Endodermal cell (in vitro differentiated cells): Measurements from ENCODE around the gene COX6A2. TPM values are rescaled to one million over a fixed set of nuclear protein-coding genes. Genes with fewer than 3 reads are reported as not detected.

Experiments
- DNase-seq: peaks from one replicate; pipeline ENCODE4 v3.0.0-alpha.2; 2017
- H3K27ac ChIP-seq: 2 replicates; pipeline ENCODE4 v1.5.1; 2013; ENCODE audit warnings: mild to moderate bottlenecking, low read depth, low read length, moderate library complexity
- H3K27me3 ChIP-seq: 2 replicates; pipeline ENCODE4 v1.6.1; 2013; ENCODE audit warnings: mild to moderate bottlenecking, low read length, moderate library complexity; ENCODE audit not compliant: insufficient read depth, control insufficient read depth, poor library complexity, severe bottlenecking
- H3K36me3 ChIP-seq: 2 replicates; pipeline ENCODE4 v1.7.0; 2013; ENCODE audit warnings: mild to moderate bottlenecking, low read length, moderate library complexity; ENCODE audit not compliant: control insufficient read depth, insufficient read depth
- H3K4me1 ChIP-seq: one replicate; pipeline ENCODE4 v1.7.0; 2013; ENCODE audit warnings: low read length; ENCODE audit not compliant: control insufficient read depth, insufficient read depth
- H3K4me3 ChIP-seq: 2 replicates; pipeline ENCODE4 v1.5.1; 2013; ENCODE audit warnings: mild to moderate bottlenecking, low read length, moderate library complexity
- H3K9ac ChIP-seq: 2 replicates; pipeline ENCODE4 v1.6.1; 2013; ENCODE audit warnings: mild to moderate bottlenecking, low read length, moderate library complexity; ENCODE audit not compliant: poor library complexity, severe bottlenecking; ENCODE audit errors: extremely low read depth
- H3K9me3 ChIP-seq: 2 replicates; pipeline ENCODE4 v1.6.1; 2013; ENCODE audit warnings: mild to moderate bottlenecking, low read length, moderate library complexity; ENCODE audit not compliant: control insufficient read depth
- H3K27ac Mint-ChIP-seq: 2 replicates; pipeline ENCODE4 v1.8.0; 2020; ENCODE audit warnings: mixed read lengths
- H3K27me3 Mint-ChIP-seq: 2 replicates; pipeline ENCODE4 v1.8.0; 2021; ENCODE audit warnings: mild to moderate bottlenecking, mixed read lengths; ENCODE audit not compliant: insufficient read depth
- H3K36me3 Mint-ChIP-seq: 2 replicates; pipeline ENCODE4 v1.8.0; 2020; ENCODE audit warnings: low read depth, mixed read lengths
- H3K4me1 Mint-ChIP-seq: 2 replicates; pipeline ENCODE4 v1.8.0; 2020; ENCODE audit warnings: mixed read lengths
- H3K4me3 Mint-ChIP-seq: 2 replicates; pipeline ENCODE4 v1.8.0; 2020; ENCODE audit warnings: mild to moderate bottlenecking, moderate library complexity, mixed read lengths
- H3K9me3 Mint-ChIP-seq: 2 replicates; pipeline ENCODE4 v1.8.0; 2020; ENCODE audit warnings: mild to moderate bottlenecking, mixed read lengths
- CTCF ChIP-seq: fragments of 200-600 bp; sonication (generic); conservative IDR thresholded peaks from 2 replicates; pipeline ENCODE4 v1.5.0; 2021; ENCODE audit warnings: antibody characterized with exemption, mild to moderate bottlenecking
- WGBS, 2 experiments: methylation state at CpG; one replicate each; pipeline versions ENCODE4 v1.1.5 to v1.1.7; 2013; ENCODE audit warnings: missing lambda C conversion rate in 2 of 2, mixed read lengths in 1 of 2; ENCODE audit not compliant: insufficient coverage in 1 of 2, insufficient read length in 1 of 2; 5-methylcytosine and 5-hydroxymethylcytosine counted together
- total RNA-seq, 2 donors: library from RNA; stranded (reverse); fragmentation: NEBNext Ultra II Directional in 1 of 2; extraction: Animal tissue kit (Norgen Biotek cat#: 25700) in 1 of 2; gene quantifications; 2 replicates in 1 of 2; 3 replicates in 1 of 2; pipeline ENCODE4 v1.2.1, GENCODE V29; 2021

The COX6A2 gene
- total RNA-seq, 2 donors from 2014 or later = not detected

- no peaks in the 10 kb centered on the region for H3K36me3 Mint-ChIP-seq
- H3K4me3 Mint-ChIP-seq = no peak overlapping the region
- H3K27ac Mint-ChIP-seq = no peak overlapping the region
- no peaks in the 10 kb centered on the region for H3K36me3 ChIP-seq
- no peaks in the 10 kb centered on the region for H3K9me3 Mint-ChIP-seq
- 26 to 52% methylated on average over 2 of the region's 2 CpGs for WGBS, 2 experiments
- no peak overlapping the region for H3K27ac ChIP-seq
- no peak overlapping the region for H3K9ac ChIP-seq
- H3K27me3 Mint-ChIP-seq = peaks cover 17% of the 10 kb centered on the region
- no peaks in the 10 kb centered on the region for H3K9me3 ChIP-seq
- H3K4me1 ChIP-seq = no peaks in the 10 kb centered on the region
- H3K27me3 ChIP-seq = no peaks in the 10 kb centered on the region
- TF ChIP-seq CTCF = no peak
- H3K4me1 Mint-ChIP-seq = peaks cover 5% of the 10 kb centered on the region
- H3K4me3 ChIP-seq = no peak overlapping the region
- peak; percentile 63 for DNase-seq
Observed at GRCh38 chr16:31438414-31438813, 10.3 kb upstream of the COX6A2 start.

GRCh38 chr16:31436221-31437045 lies 8.3 kb upstream of the COX6A2 start:
- Mint-ChIP-seq H3K4me1 (peaks cover 5% of the 10 kb centered on the region), H3K4me3 (no peak overlapping the region), H3K27ac (no peak overlapping the region), H3K9me3 (no peaks in the 10 kb centered on the region), H3K27me3 (peaks cover 12% of the 10 kb centered on the region), H3K36me3 (no peaks in the 10 kb centered on the region)
- Histone ChIP-seq H3K27me3 (no peaks in the 10 kb centered on the region), H3K4me3 (no peak overlapping the region), H3K36me3 (no peaks in the 10 kb centered on the region), H3K27ac (no peak overlapping the region), H3K9me3 (no peaks in the 10 kb centered on the region), H3K9ac (no peak overlapping the region), H3K4me1 (no peaks in the 10 kb centered on the region)
- 93 to 94% methylated on average over 35 to 44 of the region's 44 CpGs for WGBS, 2 experiments
- no peak for TF ChIP-seq CTCF
- DNase-seq = peak; percentile 53

DNA sequence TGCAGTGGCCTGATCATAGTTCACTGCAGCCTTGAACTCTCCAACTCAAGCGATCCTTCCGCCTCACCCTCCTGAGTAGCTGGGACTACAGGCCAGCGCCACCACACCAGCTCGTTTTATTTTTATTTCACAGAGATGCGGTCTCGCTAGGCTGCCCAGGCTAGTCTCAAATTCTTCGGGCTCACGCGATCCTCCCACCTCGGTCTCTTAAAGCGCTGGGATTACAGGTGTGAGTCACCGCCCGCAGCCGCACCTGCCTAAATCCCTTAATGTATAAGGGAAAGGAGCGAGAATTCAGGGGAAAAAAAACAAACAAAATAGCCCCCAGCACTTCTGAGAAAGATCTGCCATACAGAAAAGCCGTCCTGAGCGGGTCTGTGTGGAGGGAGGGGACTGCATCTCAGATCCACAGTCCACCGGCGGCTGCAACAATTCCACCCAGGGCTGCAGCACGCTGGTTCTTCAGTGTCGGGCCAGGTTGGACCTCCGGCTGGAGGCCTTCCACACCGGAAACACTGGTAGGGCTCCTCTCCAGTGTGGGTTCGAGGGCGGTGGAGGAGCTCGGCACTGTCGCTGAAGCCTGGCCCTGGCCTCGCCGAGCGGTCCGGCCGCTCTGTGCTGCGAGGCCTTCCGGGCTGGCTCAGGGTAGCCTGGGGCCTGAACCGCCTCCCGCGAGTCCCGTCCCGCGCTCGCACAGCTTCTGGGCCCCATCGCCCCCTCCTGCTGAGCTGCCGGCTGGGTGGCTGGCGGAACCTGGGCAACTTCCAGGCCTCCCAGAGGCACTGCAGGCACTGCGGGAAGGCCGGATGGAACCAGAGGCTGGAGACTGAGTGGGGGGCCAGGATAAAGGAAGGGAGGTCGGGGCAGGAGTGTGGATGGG lies 7.4 kb upstream of the COX6A2 start:
- H3K36me3 ChIP-seq = no peaks in the 10 kb centered on the region
- Mint-ChIP-seq H3K36me3 (no peaks in the 10 kb centered on the region), H3K27me3 (peaks cover 15% of the 10 kb centered on the region), H3K27ac (no peak overlapping the region), H3K4me3 (no peak overlapping the region), H3K9me3 (no peaks in the 10 kb centered on the region), H3K4me1 (peaks cover 5% of the 10 kb centered on the region)
- H3K4me3 ChIP-seq = no peak overlapping the region
- no peaks in the 10 kb centered on the region for H3K9me3 ChIP-seq
- DNase-seq = no peak
- no peaks in the 10 kb centered on the region for H3K27me3 ChIP-seq
- WGBS, 2 experiments = 92 to 94% methylated on average over 31 to 46 of the region's 47 CpGs
- H3K4me1 ChIP-seq = peaks cover 2% of the 10 kb centered on the region
- H3K27ac ChIP-seq = no peak overlapping the region
- no peak overlapping the region for H3K9ac ChIP-seq
- no peak for TF ChIP-seq CTCF
